ENCODE data around the gene EXOC4. TPM values are rescaled to one million over a fixed set of nuclear protein-coding genes. Genes with fewer than 3 reads are reported as not detected.

Gene EXOC4
- total RNA-seq, 4 donors from 2014 or later: 82.4 to 204 (median 128) TPM

DNA sequence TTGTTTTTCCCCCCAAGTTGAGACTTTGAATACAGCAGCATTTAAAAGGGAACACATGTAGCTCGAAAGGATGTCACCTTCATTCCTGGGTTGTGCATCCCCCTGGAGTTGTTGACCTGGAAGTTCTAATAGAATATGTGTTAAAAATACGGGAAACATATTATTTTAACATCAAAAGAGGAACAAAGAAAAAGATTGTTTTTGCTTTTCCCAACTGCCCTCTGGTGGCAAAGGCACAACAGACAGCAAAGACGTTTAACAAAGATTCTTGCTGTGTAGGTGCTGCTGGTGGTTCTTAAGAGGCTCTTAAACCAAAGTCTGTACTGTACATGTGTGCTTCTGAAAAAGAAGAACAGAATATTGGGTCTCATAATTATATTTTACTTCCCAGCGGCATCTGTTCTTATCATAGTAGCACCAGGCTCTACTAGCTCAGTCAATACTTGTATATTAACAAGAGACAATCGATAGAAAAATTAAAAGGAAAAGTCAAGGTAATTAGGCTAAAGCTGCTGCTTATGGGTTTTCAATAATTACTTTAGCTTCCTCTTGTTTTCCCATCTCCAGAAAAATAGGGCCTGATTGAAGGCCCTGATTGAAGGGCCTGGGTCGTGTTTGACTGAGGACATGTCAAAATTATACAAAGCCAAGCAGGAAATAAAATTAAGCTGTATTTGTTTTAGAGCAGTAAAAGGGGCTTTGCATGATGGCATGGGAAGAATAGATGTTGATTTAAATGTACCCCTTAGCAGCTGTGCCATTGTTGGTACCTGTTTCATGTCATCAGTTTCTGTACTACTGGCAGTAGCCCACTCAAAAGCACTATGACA, 490.0 kb downstream of the EXOC4 start:
- intact Hi-C loops (cut with DNase I; ENCODE audit: low total_unique reads) (no loop called here), in situ Hi-C loops (cut with MboI; ENCODE audit: low pct_ligation_motif_present in 1 of 4, low pct_unique_long_range_greater_than_20kb in 1 of 4, low sequenced_read_pairs in 3 of 4) (no loop called here)
- H3K4me1 ChIP-seq: no peaks in the 10 kb centered on the region
- no peak overlapping the region for H3K4me3 ChIP-seq
- no peaks in the 10 kb centered on the region for H3K27me3 ChIP-seq
- TF ChIP-seq POLR2AphosphoS5 (IDR thresholded peaks at IDR 0.05) (no peak), POLR2A (IDR thresholded peaks at IDR 0.05) (no peak)
- TF ChIP-seq, protein P1, sequence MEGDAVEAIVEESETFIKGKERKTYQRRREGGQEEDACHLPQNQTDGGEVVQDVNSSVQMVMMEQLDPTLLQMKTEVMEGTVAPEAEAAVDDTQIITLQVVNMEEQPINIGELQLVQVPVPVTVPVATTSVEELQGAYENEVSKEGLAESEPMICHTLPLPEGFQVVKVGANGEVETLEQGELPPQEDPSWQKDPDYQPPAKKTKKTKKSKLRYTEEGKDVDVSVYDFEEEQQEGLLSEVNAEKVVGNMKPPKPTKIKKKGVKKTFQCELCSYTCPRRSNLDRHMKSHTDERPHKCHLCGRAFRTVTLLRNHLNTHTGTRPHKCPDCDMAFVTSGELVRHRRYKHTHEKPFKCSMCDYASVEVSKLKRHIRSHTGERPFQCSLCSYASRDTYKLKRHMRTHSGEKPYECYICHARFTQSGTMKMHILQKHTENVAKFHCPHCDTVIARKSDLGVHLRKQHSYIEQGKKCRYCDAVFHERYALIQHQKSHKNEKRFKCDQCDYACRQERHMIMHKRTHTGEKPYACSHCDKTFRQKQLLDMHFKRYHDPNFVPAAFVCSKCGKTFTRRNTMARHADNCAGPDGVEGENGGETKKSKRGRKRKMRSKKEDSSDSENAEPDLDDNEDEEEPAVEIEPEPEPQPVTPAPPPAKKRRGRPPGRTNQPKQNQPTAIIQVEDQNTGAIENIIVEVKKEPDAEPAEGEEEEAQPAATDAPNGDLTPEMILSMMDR (IDR thresholded peaks at IDR 0.05): peak in 3 of 5 experiments; percentile 12 to 27 (median 24)
- H3K9me3 ChIP-seq: no peaks in the 10 kb centered on the region
- 74 to 77% methylated on average over 6 of the region's 6 CpGs for WGBS, 2 donors (ENCODE audit: low coverage in 1 of 2)
- H3K36me3 ChIP-seq: no peaks in the 10 kb centered on the region
- no peak for DNase-seq
- no peak overlapping the region for H3K27ac ChIP-seq

DNA sequence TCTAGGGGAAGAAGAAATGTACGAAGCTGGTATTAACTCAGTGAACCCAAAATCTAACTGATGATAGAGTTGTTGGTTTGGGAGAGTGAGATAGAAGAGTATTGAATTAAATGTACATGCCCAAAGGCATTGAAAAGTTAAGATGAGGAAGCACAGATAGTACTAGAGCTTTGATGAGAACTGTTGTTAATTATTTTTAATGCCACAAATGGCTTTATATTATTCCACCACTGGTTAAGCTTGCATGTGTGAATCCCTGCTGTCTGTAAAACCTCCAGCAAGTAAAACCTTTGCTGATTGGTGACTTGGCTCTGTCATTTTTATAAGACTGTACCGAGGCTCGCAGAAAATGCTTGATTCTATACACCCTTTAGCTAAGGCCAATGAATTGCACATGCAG, 491.6 kb downstream of the EXOC4 start:
- 92 to 100% methylated on average over 3 of the region's 3 CpGs for WGBS, 2 donors (ENCODE audit: low coverage in 1 of 2)
- DNase-seq: no peak
- Histone ChIP-seq H3K27me3 (no peaks in the 10 kb centered on the region), H3K27ac (no peak overlapping the region), H3K4me3 (no peak overlapping the region), H3K4me1 (no peaks in the 10 kb centered on the region), H3K36me3 (no peaks in the 10 kb centered on the region), H3K9me3 (no peaks in the 10 kb centered on the region)
- TF ChIP-seq, protein P1 (IDR thresholded peaks at IDR 0.05): no peak
- TF ChIP-seq EP300 (IDR thresholded peaks at IDR 0.05; ENCODE audit: low read depth) (no peak), POLR2A (IDR thresholded peaks at IDR 0.05) (no peak), POLR2AphosphoS5 (IDR thresholded peaks at IDR 0.05) (no peak)
- intact Hi-C loops (cut with DNase I; ENCODE audit: low total_unique reads) (no loop called here), in situ Hi-C loops (cut with MboI; ENCODE audit: low pct_ligation_motif_present in 1 of 4, low pct_unique_long_range_greater_than_20kb in 1 of 4, low sequenced_read_pairs in 3 of 4) (no loop called here)

DNA sequence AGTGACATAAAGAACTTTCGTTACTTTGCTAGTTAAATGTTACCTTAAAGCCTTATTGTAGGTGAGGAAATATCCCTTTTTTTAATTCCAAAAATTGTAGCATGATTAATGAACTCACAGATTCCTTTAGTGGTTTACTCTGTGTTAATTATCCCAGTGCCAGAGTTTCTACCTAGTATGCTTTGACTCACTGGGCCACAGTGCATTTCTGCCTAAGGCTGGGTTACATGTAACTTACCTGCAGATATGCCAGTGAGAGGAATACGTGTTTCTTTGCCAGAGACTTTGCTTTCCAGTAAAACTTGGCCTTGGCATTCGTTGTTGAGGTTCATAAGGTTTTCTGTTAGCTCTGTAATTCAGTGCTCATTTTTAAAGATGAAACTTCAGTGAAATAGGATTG, 493.4 kb downstream of the EXOC4 start:
- no peak for DNase-seq
- Histone ChIP-seq H3K27ac (no peak overlapping the region), H3K27me3 (no peaks in the 10 kb centered on the region), H3K36me3 (no peaks in the 10 kb centered on the region), H3K4me3 (no peak overlapping the region), H3K9me3 (no peaks in the 10 kb centered on the region), H3K4me1 (no peaks in the 10 kb centered on the region)
- in situ Hi-C loops (cut with MboI; ENCODE audit: low pct_ligation_motif_present in 1 of 4, low pct_unique_long_range_greater_than_20kb in 1 of 4, low sequenced_read_pairs in 3 of 4): no loop called here
- 95 to 100% methylated on average over 1 to 3 of the region's 3 CpGs for WGBS, 2 donors (ENCODE audit: low coverage in 1 of 2)
- intact Hi-C loops (cut with DNase I; ENCODE audit: low total_unique reads): no loop called here
- TF ChIP-seq, protein P1 (IDR thresholded peaks at IDR 0.05): no peak

DNA sequence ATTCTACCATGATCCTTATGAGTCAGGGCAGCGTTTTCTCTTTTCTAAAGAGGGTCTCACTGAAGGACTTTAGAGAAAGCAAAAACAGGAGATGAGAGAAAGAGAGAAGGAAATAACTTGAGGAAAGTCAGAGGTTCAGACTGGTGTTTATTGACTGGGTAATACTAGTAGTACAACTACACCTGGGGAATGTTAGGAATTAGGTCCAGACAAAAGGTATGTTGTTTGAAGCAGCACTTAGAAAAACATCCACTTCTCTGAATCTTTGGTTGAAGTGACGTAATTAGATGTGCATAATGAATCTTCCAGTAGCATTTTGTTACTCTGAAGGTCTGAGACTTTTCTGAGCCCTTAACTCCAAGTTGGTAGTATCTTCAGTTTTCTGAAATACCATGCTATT, 494.0 kb downstream of the EXOC4 start:
- H3K36me3 ChIP-seq: no peaks in the 10 kb centered on the region
- intact Hi-C loops (cut with DNase I; ENCODE audit: low total_unique reads): no loop called here
- H3K4me1 ChIP-seq: no peaks in the 10 kb centered on the region
- H3K27ac ChIP-seq: no peak overlapping the region
- WGBS, 2 donors (ENCODE audit: low coverage in 1 of 2): 46 to 50% methylated on average over 2 of the region's 2 CpGs
- no peaks in the 10 kb centered on the region for H3K9me3 ChIP-seq
- H3K27me3 ChIP-seq: no peaks in the 10 kb centered on the region
- in situ Hi-C loops (cut with MboI; ENCODE audit: low pct_ligation_motif_present in 1 of 4, low pct_unique_long_range_greater_than_20kb in 1 of 4, low sequenced_read_pairs in 3 of 4): no loop called here
- TF ChIP-seq, protein P1 (IDR thresholded peaks at IDR 0.05): no peak
- no peak for TF ChIP-seq POLR2A (IDR thresholded peaks at IDR 0.05)
- TF ChIP-seq EP300 (IDR thresholded peaks at IDR 0.05; ENCODE audit: low read depth): no peak
- TF ChIP-seq POLR2AphosphoS5 (IDR thresholded peaks at IDR 0.05): no peak
- no peak overlapping the region for H3K4me3 ChIP-seq
- no peak for DNase-seq

Data from transverse colon (tissue), 4 donors.